Effector memory CD8-positive, alpha-beta T cell (primary cell): ENCODE results near the gene PIH1D1.

ENCODE experiments used
- ATAC-seq: fragments of 150-1000 bp; cut with Tn5 transposase; replicated peaks from 2 replicates; pipeline ENCODE4 v1.10.0; 2021; ENCODE audit warnings: mild to moderate bottlenecking, moderate library complexity
- DNase-seq, 3 experiments: peaks; one replicate each; pipeline ENCODE4 v3.0.0; 2021
- H3K27ac Mint-ChIP-seq, 2 donors: one replicate each; pipeline ENCODE4 v1.8.0; 2022; ENCODE audit warnings: mild to moderate bottlenecking in 2 of 2, mixed read lengths in 2 of 2, moderate library complexity in 2 of 2
- H3K27me3 Mint-ChIP-seq, 2 donors: one replicate each; pipeline ENCODE4 v1.8.0; 2022; ENCODE audit warnings: mixed read lengths in 2 of 2
- H3K36me3 Mint-ChIP-seq: one replicate; pipeline ENCODE4 v1.8.0; 2022; ENCODE audit warnings: mild to moderate bottlenecking, moderate library complexity, mixed read lengths; ENCODE audit not compliant: insufficient read depth
- H3K4me1 Mint-ChIP-seq, 2 donors: one replicate each; pipeline ENCODE4 v1.8.0; 2022; ENCODE audit warnings: low read depth in 2 of 2, mixed read lengths in 2 of 2
- H3K4me3 Mint-ChIP-seq, 2 donors: one replicate each; pipeline ENCODE4 v1.8.0; 2022; ENCODE audit warnings: mild to moderate bottlenecking in 2 of 2, mixed read lengths in 2 of 2, moderate library complexity in 2 of 2
- H3K9me3 Mint-ChIP-seq, 2 donors: one replicate each; pipeline ENCODE4 v1.8.0; 2022; ENCODE audit warnings: mixed read lengths in 2 of 2

Gene PIH1D1

DNA sequence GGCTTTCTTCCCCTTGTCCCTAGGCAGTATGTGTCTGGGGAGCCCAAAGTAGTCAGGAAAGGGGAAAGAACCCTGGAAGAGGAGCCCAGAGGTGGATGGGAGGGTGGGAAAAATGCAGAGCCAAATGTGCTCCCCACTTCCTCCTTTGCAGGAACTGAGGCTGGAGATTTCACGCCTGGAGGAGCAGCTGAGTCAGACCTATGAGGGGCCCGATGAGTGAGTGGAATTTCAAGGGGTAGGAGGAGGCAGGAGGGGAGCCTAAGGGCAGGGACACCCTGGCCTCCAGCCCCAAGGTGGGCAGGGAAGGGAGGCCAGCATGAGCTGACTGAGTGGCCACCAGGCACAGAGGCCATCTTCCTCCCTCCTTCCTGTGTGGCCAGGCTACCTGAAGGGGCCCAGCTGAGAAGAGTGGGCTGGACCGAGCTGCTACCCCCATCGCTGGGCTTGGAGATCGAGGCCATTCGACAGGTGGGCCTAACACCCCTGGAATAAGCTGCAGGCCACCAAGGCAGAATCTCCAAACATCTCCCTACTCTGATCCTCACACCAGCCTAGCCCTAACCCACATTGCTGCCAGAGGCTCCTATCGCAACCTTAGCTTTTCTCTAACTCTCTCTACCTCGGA is 42.7 kb downstream of the PIH1D1 start:
- DNase-seq (no peak), ATAC-seq (no peak)
- Mint-ChIP-seq H3K27ac (peak overlapping the region; percentile 65 to 76), H3K36me3 (no peaks in the 10 kb centered on the region), H3K4me1 (peaks cover 24 to 37% of the 10 kb centered on the region in 2 donors), H3K9me3 (no peaks in the 10 kb centered on the region), H3K4me3 (peak overlapping the region; percentile 48 to 73), H3K27me3 (no peaks in the 10 kb centered on the region)

DNA sequence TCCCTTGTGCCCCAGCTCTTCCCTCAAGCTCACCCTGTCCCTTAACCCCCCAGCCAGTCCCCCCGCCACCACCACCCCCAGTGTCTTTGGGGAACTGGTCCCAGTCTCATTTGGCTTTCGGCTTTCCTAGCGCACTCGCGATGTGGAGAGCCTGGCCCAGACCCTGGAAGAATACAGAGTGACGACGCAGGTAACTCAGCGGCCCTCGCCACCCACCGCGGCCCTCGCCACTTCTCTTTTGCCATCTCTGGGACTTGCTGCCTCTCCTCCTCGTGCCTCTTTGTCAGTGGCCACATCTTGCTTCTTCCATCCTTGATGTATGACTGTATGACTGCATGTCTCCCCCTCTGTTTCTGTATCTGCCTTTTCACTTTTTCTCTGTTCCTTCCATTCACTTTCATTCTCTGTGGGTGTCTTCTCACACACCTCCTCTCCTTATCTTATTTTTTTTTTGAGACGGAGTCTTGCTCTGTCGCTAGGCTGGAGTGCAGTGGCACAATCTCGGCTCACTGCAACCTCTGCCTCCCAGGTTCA is 44.1 kb downstream of the PIH1D1 start:
- no peak for ATAC-seq
- H3K4me1 Mint-ChIP-seq, result peaks cover 24 to 37% of the 10 kb centered on the region in 2 donors
- H3K27me3 Mint-ChIP-seq, result no peaks in the 10 kb centered on the region
- DNase-seq, result no peak
- H3K36me3 Mint-ChIP-seq, result no peaks in the 10 kb centered on the region
- no peak overlapping the region for H3K27ac Mint-ChIP-seq
- no peaks in the 10 kb centered on the region for H3K9me3 Mint-ChIP-seq
- peak overlapping the region in 1 of 2 donors; percentile 4 for H3K4me3 Mint-ChIP-seq

DNA sequence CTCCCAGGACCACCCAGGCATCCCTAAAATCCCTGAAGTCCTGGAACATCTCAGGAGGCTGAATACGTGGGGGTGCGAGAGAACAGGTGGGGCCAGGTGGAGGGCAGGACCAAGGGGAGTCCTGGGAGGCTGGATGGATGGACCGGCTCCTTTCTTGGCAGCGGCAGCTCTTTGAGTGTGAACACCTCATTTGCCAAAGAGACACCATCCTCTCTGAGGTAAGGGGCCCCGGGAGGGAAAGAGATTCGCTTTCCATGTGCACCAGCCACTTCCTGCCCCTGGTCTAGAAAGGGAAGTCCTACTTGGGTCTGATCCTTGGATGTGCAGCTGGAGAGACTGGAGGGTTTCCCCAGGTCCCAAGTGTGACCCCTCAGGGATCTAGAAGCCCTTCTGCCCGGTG is 44.5 kb downstream of the PIH1D1 start:
- Mint-ChIP-seq H3K36me3 (no peaks in the 10 kb centered on the region), H3K9me3 (no peaks in the 10 kb centered on the region), H3K27me3 (no peaks in the 10 kb centered on the region), H3K27ac (no peak overlapping the region), H3K4me3 (no peak overlapping the region), H3K4me1 (peaks cover 24 to 35% of the 10 kb centered on the region in 2 donors)
- ATAC-seq (no peak), DNase-seq (no peak)

DNA sequence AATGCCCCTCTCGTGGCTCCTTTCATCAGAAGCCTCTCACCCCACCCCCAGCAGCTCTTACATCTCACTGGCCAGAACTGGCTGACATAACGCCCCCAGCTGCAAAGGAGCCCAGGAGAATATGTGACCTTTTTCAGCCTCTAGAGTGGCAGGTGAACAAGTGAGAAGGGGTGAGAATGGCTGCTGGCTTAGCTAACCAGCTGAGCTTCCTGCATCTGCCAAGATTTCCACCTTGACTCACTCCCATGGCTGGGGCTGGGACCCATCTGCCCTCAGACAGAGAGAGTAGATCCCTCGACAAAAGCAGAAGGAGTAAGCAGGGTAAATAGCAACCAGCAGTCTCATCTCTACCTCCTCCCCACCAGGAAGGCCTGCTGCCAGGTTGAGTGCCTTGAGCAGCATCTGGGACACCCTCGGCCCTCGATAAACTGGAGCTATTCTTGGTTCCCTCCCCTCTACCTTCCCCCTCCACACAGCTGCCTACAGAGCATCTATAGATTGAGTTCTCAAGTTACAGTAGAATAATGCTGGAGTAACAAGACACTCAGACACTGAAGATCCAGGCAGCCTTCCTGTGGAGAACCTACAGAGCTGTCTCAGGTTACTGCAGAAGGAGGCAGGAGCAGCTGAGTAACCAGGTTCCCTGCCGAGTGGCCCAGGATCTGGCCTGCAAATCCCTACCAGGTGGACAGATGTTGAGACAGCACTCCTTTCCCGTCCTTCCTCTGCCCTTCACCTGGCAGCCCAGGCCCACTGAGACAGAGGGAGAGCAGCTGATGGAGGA is 48.0 kb downstream of the PIH1D1 start:
- Mint-ChIP-seq H3K27ac (no peak overlapping the region), H3K36me3 (peaks cover 2% of the 10 kb centered on the region), H3K4me3 (no peak overlapping the region), H3K4me1 (peaks cover 4 to 10% of the 10 kb centered on the region in 2 donors), H3K9me3 (no peaks in the 10 kb centered on the region), H3K27me3 (peaks cover 0 to 9% of the 10 kb centered on the region in 2 donors)
- no peak for ATAC-seq
- DNase-seq, result no peak

DNA sequence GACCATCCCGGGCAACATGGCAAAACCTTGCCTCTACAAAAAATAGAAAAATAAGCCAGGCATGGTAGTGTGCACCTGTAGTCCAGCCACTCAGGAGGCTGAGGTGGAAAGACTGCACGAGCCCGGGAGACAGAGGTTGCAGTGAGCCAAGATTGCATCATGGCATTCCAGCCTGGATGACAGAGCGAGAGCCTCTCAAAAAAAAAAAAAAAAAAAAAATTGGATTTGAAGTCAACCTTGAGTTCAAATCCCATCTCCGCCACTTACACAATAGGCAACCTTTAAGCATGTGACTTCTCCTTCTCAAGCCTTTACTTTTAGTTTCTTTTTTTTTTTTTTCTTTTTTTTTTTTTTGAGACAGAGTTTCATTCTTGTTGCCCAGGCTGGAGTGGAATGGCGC is 51.6 kb downstream of the PIH1D1 start:
- DNase-seq, result no peak
- Mint-ChIP-seq H3K27me3 (peaks cover 0 to 9% of the 10 kb centered on the region in 2 donors), H3K4me3 (no peak overlapping the region), H3K4me1 (no peaks in the 10 kb centered on the region), H3K9me3 (no peaks in the 10 kb centered on the region), H3K27ac (no peak overlapping the region), H3K36me3 (peaks cover 6% of the 10 kb centered on the region)
- ATAC-seq, result no peak

DNA sequence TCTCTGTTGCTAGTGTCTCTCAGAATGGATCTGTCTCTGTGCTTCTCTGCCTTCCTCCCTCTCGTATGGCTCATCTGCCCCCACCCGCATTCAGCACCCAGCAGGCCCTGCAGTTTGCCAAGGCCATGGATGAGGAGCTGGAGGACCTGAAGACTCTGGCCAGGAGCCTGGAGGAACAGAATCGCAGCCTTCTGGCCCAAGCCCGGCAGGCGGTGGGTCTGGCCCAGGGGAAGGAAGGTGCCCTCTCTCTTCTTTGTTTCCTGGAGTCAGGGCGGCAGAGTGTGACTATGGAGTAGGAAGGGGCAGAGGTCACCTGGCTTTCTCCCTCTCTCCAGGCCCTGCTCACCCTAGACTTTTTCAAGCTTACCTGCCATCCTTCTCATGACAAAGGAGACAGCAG is 52.7 kb downstream of the PIH1D1 start:
- no peak overlapping the region for H3K27ac Mint-ChIP-seq
- no peak overlapping the region for H3K4me3 Mint-ChIP-seq
- ATAC-seq, result no peak
- DNase-seq, result no peak
- peaks cover 6% of the 10 kb centered on the region for H3K36me3 Mint-ChIP-seq
- no peaks in the 10 kb centered on the region for H3K9me3 Mint-ChIP-seq
- no peaks in the 10 kb centered on the region for H3K4me1 Mint-ChIP-seq
- peaks cover 0 to 9% of the 10 kb centered on the region in 2 donors for H3K27me3 Mint-ChIP-seq

DNA sequence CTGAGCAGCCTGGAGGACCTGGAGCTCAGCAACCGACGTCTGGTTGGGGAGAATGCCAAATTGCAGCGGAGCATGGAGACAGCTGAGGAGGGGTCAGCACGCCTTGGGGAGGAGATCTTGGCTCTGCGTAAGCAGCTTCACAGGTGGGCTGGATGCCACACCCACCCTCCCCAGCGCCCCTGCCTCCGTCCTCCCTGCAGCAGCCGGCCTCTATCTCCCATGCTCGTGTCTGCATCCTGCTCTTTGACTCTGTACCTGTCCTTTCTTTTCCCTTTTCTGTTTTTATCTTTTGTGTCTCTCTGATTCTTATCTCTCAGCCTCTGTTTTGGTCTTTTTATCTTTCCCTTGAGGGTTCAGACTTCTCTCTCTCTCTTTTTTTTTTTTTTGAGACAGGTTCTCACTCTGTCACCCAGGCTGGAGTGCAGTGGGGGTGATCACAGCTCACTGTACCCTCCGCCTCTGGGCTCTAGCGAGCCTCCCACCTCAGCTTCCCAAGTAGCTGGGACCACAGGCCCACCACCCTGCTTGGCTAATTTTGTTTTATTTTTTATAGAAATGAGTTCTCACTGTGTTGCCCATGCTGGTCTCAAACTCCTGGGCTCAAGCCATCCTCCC is 53.5 kb downstream of the PIH1D1 start:
- no peaks in the 10 kb centered on the region for H3K9me3 Mint-ChIP-seq
- peaks cover 0 to 9% of the 10 kb centered on the region in 2 donors for H3K27me3 Mint-ChIP-seq
- no peak overlapping the region for H3K4me3 Mint-ChIP-seq
- DNase-seq, result no peak
- no peaks in the 10 kb centered on the region for H3K4me1 Mint-ChIP-seq
- no peak overlapping the region for H3K27ac Mint-ChIP-seq
- ATAC-seq, result no peak
- peaks cover 6% of the 10 kb centered on the region for H3K36me3 Mint-ChIP-seq

DNA sequence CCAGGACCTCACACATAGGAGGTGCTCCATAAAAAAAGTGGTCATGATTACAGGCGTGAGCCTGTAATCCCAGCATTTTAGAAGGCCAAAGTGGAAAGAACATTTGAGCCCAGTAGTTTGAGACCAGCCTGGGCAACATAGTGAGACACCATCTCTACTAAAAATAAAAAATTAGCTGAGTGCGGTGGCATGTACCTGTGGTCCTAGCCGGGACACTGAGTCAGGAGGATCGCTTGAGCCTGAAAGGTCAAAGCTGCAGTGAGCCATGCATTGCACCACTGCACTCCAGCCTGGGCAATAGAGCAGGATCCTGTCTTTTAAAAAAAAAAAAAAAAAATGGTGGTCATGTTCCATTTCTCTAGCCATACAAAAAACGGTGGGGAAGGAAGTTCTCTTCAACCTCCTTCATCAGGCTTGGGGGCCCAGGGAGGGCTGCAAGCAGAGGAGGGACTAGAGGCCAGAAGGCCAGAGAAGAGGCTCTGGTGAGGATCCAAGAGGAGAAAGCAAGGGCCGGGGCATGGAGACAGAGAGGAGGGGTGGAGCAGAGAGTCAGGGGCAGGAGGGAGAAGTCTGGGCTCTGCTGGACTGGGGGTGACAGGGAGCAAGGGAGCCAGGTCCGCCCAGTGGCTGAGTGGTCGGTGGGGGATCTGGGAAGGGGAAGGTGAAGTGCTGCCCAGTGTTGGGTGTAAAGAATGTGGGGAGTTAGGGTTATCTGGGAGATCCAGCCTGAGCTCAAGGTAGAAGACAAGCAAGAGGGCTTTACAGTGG is 54.7 kb downstream of the PIH1D1 start:
- no peaks in the 10 kb centered on the region for H3K9me3 Mint-ChIP-seq
- no peak overlapping the region for H3K27ac Mint-ChIP-seq
- no peak overlapping the region for H3K4me3 Mint-ChIP-seq
- peaks cover 6% of the 10 kb centered on the region for H3K36me3 Mint-ChIP-seq
- DNase-seq (no peak), ATAC-seq (no peak)
- peaks cover 0 to 9% of the 10 kb centered on the region in 2 donors for H3K27me3 Mint-ChIP-seq
- H3K4me1 Mint-ChIP-seq, result peaks cover 3 to 4% of the 10 kb centered on the region in 2 donors
